ENCODE measurements around the gene TCAP. TPM values are rescaled to one million over a fixed set of nuclear protein-coding genes. Genes with fewer than 3 reads are reported as not detected.
"Not testable (repeated sequence)": the region's sequence is repeated elsewhere in the genome, so short reads cannot be mapped to it uniquely, and the experiment has no call there.

Gene TCAP
- total RNA-seq, 2 donors from 2014 or later, result 6.4 to 16.9 TPM

- TF ChIP-seq, protein P1, sequence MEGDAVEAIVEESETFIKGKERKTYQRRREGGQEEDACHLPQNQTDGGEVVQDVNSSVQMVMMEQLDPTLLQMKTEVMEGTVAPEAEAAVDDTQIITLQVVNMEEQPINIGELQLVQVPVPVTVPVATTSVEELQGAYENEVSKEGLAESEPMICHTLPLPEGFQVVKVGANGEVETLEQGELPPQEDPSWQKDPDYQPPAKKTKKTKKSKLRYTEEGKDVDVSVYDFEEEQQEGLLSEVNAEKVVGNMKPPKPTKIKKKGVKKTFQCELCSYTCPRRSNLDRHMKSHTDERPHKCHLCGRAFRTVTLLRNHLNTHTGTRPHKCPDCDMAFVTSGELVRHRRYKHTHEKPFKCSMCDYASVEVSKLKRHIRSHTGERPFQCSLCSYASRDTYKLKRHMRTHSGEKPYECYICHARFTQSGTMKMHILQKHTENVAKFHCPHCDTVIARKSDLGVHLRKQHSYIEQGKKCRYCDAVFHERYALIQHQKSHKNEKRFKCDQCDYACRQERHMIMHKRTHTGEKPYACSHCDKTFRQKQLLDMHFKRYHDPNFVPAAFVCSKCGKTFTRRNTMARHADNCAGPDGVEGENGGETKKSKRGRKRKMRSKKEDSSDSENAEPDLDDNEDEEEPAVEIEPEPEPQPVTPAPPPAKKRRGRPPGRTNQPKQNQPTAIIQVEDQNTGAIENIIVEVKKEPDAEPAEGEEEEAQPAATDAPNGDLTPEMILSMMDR (IDR thresholded peaks at IDR 0.05), result no peak
- ATAC-seq (ENCODE audit: insufficient number of reproducible peaks, low FRiP score, low read depth) (no peak), DNase-seq (ENCODE audit: low spot score) (no peak)
- no peak overlapping the region for H3K4me3 ChIP-seq
- no peaks in the 10 kb centered on the region for H3K9me3 ChIP-seq
- H3K27ac ChIP-seq, result no peak overlapping the region
- H3K4me1 ChIP-seq (ENCODE audit: control insufficient read depth in 1 of 2, low read depth in 2 of 2), result peaks cover 0 to 12% of the 10 kb centered on the region in 2 donors
- H3K27me3 ChIP-seq (replicated peaks; ENCODE audit: insufficient read depth), result no peaks in the 10 kb centered on the region
- no peaks in the 10 kb centered on the region for H3K36me3 ChIP-seq
Measured at GRCh38 chr17:39695089-39695474, 29.9 kb downstream of the TCAP start.

- no peaks in the 10 kb centered on the region for H3K27me3 ChIP-seq (replicated peaks; ENCODE audit: insufficient read depth)
- H3K4me1 ChIP-seq (ENCODE audit: control insufficient read depth in 1 of 2, low read depth in 2 of 2), result peaks cover 0 to 20% of the 10 kb centered on the region in 2 donors
- no peaks in the 10 kb centered on the region for H3K9me3 ChIP-seq
- H3K27ac ChIP-seq, result no peak overlapping the region
- no peaks in the 10 kb centered on the region for H3K36me3 ChIP-seq
- H3K4me3 ChIP-seq, result no peak overlapping the region
- TF ChIP-seq, protein P1 (IDR thresholded peaks at IDR 0.05), result no peak
- ATAC-seq (ENCODE audit: insufficient number of reproducible peaks, low FRiP score, low read depth), result no peak
- DNase-seq (ENCODE audit: low spot score), result no peak
Measured at GRCh38 chr17:39696731-39697130, 31.6 kb downstream of the TCAP start.

DNA sequence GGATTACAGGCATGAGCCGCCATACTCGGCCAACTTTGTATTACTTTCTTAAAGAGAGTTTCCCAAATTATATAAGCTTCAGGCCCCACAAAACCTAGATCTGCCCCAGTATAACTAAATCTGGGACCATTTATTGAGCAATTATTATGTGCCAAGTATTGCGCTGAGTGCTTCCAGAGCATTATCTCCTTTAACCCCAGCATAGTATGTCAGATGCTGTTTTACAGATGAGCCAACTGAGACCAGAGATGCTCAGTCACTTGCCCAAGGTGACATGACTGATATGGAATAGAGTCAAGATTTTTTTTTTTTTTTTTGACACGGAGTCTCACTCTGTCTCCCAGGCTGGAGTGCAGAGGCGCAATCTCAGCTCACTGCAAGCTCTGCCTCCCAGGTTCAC lies 32.8 kb downstream of the TCAP start:
- no peak for ATAC-seq (ENCODE audit: insufficient number of reproducible peaks, low FRiP score, low read depth)
- no peak for DNase-seq (ENCODE audit: low spot score)
- peaks cover 0 to 32% of the 10 kb centered on the region in 2 donors for H3K4me1 ChIP-seq (ENCODE audit: control insufficient read depth in 1 of 2, low read depth in 2 of 2)

DNA sequence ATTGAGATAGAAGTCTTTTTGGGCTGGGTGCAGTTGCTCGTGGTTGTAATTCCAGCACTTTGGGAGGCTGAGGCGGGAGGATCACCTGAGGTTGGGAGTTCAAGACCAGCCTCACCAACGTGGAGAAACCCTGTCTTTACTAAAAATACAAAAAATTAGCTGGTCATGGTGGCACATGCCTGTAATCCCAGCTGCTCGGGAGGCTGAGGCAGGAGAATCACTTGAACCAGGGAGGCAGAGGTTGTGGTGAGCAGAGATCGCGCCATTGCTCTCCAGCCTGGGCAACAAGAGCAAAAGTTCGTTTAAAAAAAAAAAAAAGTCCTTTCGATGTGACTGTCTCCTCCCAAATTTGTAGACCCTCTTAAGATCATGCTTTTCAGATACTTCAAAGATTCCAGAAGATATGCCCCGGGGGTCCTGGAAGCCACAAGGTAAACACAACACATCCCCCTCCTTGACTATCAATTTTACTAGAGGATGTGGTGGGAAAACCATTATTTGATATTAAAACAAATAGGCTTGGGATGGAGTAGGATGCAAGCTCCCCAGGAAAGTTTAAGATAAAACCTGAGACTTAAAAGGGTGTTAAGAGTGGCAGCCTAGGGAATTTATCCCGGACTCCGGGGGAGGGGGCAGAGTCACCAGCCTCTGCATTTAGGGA lies 34.1 kb downstream of the TCAP start:
- not testable (repeated sequence) for ATAC-seq (ENCODE audit: insufficient number of reproducible peaks, low FRiP score, low read depth); H3K27me3 ChIP-seq (replicated peaks; ENCODE audit: insufficient read depth); H3K36me3 ChIP-seq; DNase-seq (ENCODE audit: low spot score); H3K9me3 ChIP-seq
- TF ChIP-seq, protein P1 (IDR thresholded peaks at IDR 0.05), result peak; percentile 2
- Histone ChIP-seq H3K4me1 (ENCODE audit: control insufficient read depth in 1 of 2, low read depth in 2 of 2) (peaks cover 0 to 45% of the 10 kb centered on the region in 2 donors), H3K4me3 (peak overlapping the region; percentile 87), H3K27ac (peak overlapping the region; percentile 88 to 92)

More for the DNA sequence above, 32.8 kb downstream of the TCAP start:
- no peaks in the 10 kb centered on the region for H3K36me3 ChIP-seq
- H3K9me3 ChIP-seq, result no peaks in the 10 kb centered on the region
- TF ChIP-seq, protein P1 (IDR thresholded peaks at IDR 0.05), result no peak
- H3K4me3 ChIP-seq, result no peak overlapping the region
- no peaks in the 10 kb centered on the region for H3K27me3 ChIP-seq (replicated peaks; ENCODE audit: insufficient read depth)
- no peak overlapping the region for H3K27ac ChIP-seq

GRCh38 chr17:39699818-39700147 lies 34.6 kb downstream of the TCAP start, which contains the start of gene ERBB2:
Gene ERBB2, plus strand, starts transcription at chr17:39700064. Its CDS starts 175 bp downstream, at chr17:39700239.
- Histone ChIP-seq H3K36me3 (no peaks in the 10 kb centered on the region), H3K9me3 (no peaks in the 10 kb centered on the region), H3K27ac (peak within 1 kb of the TSS; percentile 88 to 92), H3K27me3 (replicated peaks; ENCODE audit: insufficient read depth) (no peaks in the 10 kb centered on the region), H3K4me1 (ENCODE audit: control insufficient read depth in 1 of 2, low read depth in 2 of 2) (peaks cover 0 to 50% of the 10 kb centered on the region in 2 donors), H3K4me3 (peak within 1 kb of the TSS; percentile 87)
- TF ChIP-seq, protein P1 (IDR thresholded peaks at IDR 0.05), result no peak
- DNase-seq (ENCODE audit: low spot score), result no peak
- no peak for ATAC-seq (ENCODE audit: insufficient number of reproducible peaks, low FRiP score, low read depth)

Data from thoracic aorta (tissue), 2 donors.